Esophagus muscularis mucosa (tissue), 3 donors: ENCODE data around the gene TTC39B.

Experiments used
- CTCF ChIP-seq, 3 experiments: fragments of 200-600 bp in 2 of 3; fragments of 450-650 bp in 1 of 3; sonication (generic) in 2 of 3; IDR thresholded peaks; one replicate each; pipeline ENCODE4 v1.5.1; 2017 to 2019; ENCODE audit warnings: antibody characterized with exemption in 3 of 3, mild to moderate bottlenecking in 2 of 3, moderate library complexity in 1 of 3
- POLR2A ChIP-seq: fragments of 450-650 bp; IDR thresholded peaks from one replicate; pipeline ENCODE4 v1.6.1; 2017; ENCODE audit warnings: antibody characterized with exemption, moderate library complexity, mild to moderate bottlenecking, low read depth
- POLR2AphosphoS5 ChIP-seq, 2 donors: sonication (generic); formaldehyde crosslinking; IDR thresholded peaks; one replicate each; pipeline ENCODE4 v1.6.1; 2017; ENCODE audit warnings: antibody characterized with exemption in 2 of 2

- no peak for TF ChIP-seq CTCF (IDR thresholded peaks at IDR 0.05)
- no peak for TF ChIP-seq POLR2A
- TF ChIP-seq POLR2AphosphoS5 (IDR thresholded peaks at IDR 0.05), result no peak
Observed at GRCh38 chr9:15264918-15265317, 42.1 kb downstream of the TTC39B start.
